Left forelimb (tissue), 1 donor: Measurements from ENCODE around the gene RASD2.

Experiments
- DNase-seq: peaks from one replicate; pipeline ENCODE4 v3.0.0-alpha.2; 2018; ENCODE audit warnings: low spot score

RASD2 gene

GRCh38 chr22:35582861-35583670 lies 42.4 kb downstream of the RASD2 start:
- no peak for DNase-seq

GRCh38 chr22:35586771-35587170 lies 46.1 kb downstream of the RASD2 start:
- DNase-seq: no peak

- no peak for DNase-seq
These were observed 46.8 kb downstream of the RASD2 start for GRCh38 chr22:35587447-35587870.

GRCh38 chr22:35587896-35588295 lies 47.3 kb downstream of the RASD2 start:
- DNase-seq: no peak

GRCh38 chr22:35589071-35589755 lies 48.6 kb downstream of the RASD2 start:
- DNase-seq: no peak

- no peak for DNase-seq
These were observed 49.1 kb downstream of the RASD2 start for GRCh38 chr22:35589756-35590093.

- no peak for DNase-seq
These were observed 50.1 kb downstream of the RASD2 start for GRCh38 chr22:35590634-35591295.

GRCh38 chr22:35591714-35592417 lies 51.2 kb downstream of the RASD2 start:
- no peak for DNase-seq

GRCh38 chr22:35592418-35592967 lies 51.9 kb downstream of the RASD2 start:
- no peak for DNase-seq

GRCh38 chr22:35593071-35593890 lies 52.6 kb downstream of the RASD2 start:
- DNase-seq: no peak

- DNase-seq: no peak
These were observed 53.4 kb downstream of the RASD2 start for GRCh38 chr22:35593891-35594470.

- DNase-seq: no peak
These were observed 54.1 kb downstream of the RASD2 start for GRCh38 chr22:35594686-35595085.

GRCh38 chr22:35596821-35597220 lies 56.2 kb downstream of the RASD2 start:
- DNase-seq: no peak

GRCh38 chr22:35597692-35598395 lies 57.2 kb downstream of the RASD2 start:
- no peak for DNase-seq

GRCh38 chr22:35598396-35598710 lies 57.7 kb downstream of the RASD2 start:
- DNase-seq: no peak

- no peak for DNase-seq
These were observed 58.7 kb downstream of the RASD2 start for GRCh38 chr22:35599364-35599763.

- no peak for DNase-seq
These were observed 59.8 kb downstream of the RASD2 start for GRCh38 chr22:35600476-35600875.

- DNase-seq: no peak
These were observed 60.5 kb downstream of the RASD2 start for GRCh38 chr22:35601013-35601580.

- no peak for DNase-seq
These were observed 61.3 kb downstream of the RASD2 start for GRCh38 chr22:35601743-35602615.
